GM18498 (cell line): Measurements from ENCODE around the gene CMTM2.
"Not testable (repeated sequence)": the region's sequence is repeated elsewhere in the genome, so short reads cannot be mapped to it uniquely, and the experiment has no call there.

Experiments used
- ATAC-seq: cut with Tn5 transposase; IDR thresholded peaks from one replicate; pipeline ENCODE4 v1.9.1; 2021; ENCODE audit warnings: mild to moderate bottlenecking, moderate library complexity; ENCODE audit not compliant: unreplicated experiment

CMTM2 gene

DNA sequence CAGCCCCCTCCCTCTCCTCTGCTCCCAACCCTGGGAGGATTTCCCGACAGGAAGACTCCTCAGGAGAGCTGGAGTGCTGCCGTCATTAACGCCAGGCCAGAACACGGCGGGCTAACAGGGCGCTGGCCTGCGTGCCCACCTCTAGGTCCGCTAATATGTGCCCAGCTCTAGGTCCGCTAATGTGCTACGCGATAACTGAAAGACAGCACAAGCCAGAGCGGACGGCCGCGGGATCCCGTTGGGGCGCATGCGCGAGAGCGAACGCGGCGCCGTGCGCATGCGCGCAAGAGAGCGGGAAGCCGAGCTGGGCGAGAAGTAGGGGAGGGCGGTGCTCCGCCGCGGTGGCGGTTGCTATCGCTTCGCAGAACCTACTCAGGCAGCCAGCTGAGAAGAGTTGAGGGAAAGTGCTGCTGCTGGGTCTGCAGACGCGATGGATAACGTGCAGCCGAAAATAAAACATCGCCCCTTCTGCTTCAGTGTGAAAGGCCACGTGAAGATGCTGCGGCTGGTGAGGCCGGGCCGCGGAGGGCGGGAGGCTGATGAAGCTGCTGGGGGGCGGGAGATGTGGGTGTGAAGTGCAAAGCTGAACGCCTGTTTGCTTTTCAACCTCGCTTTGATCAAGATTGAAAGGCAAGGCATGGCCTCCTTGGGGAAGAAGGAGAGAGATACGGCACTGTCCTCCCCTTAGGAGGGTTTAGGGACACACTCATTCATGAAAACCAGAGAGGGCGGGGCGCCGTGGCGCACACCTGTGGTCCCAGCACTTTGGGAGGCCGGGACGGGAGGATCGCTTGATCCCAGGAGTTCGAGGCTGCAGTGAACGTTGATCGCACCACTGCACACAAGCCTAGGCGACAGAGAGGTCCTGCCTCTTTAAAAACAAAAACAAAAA, 26.7 kb upstream of the CMTM2 start, which contains the start of gene CKLF:
TSS of gene CKLF (plus strand) at position 291 of the 892 bp plus-strand sequence. CDS start at position 431, 140 bp downstream.
- peak; percentile 79 for ATAC-seq

DNA sequence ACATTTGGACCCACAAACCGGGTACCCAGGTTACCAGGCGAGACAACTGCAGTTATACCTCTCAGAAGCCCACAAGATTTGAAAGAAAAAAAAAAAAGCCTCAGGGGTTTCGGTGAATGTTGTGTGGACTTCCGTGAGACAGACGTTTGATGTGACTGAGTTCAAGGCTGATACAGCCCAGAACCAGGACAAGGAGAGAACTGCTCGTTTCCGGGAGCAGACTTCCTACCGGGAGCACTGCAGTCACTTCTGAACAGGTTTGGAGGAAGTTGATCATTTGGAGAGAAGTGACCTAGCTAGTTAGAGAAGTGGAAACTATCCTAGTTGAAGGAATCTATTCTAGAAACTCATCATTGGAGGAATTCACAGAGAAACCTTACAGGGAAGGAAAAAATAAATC, 26.0 kb upstream of the CMTM2 start:
- no peak for ATAC-seq

DNA sequence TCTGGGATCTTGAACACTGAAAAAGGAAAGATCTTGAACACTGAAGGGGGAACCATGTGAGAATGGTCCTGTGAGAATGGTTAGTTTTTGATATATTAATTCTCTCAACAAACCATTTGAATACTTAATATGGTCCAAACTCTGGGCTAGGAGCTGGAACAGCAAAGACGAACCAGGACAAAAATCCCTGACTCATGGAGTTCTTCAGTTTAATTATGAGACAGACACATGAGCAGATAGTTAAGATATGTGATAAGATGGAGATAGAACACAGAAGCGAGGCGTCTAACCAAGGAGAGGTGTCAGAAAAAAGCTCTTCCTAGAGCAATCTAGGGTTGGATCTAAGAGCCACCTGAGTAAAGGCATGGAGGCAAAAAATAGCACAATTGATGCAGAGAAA, 25.2 kb upstream of the CMTM2 start:
- no peak for ATAC-seq

DNA sequence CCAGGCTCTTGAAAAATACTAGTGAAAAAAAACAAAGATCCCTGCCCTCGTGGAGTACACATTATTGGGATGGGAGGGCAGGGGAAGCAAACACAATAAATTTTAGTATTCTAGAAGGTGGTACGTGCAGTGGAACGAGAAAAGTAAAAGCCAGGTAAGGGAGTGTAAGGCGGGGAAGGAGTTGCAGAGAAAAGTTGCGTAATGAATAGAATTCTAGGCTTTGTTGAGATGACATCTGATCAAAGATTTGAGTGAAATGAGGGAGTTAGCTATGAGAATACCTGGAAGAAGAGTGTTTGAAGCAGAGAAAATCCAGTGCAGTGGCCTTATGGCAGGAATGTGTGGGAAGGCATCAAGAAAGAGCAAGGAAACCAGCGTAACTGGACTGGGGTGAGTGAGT, 24.8 kb upstream of the CMTM2 start:
- ATAC-seq = no peak

DNA sequence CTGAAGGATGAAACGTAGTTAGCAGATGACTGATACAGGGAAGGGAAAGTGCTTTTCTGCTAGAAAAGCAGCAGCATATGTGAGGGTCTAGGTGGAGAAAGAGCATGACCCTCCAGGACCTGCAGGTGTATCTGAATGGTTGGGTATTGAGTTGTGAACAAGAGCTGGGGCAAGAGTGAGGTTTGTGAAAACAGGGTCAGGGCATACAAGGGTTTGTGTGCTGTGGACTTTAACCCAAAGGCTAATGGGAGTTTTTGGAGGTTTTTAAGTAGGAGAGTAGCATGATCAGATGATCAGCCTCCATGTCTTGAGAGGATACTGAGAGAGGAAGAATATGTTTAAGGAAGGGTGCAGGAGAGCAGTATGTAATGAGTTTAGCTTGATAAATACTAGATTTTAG, 19.2 kb upstream of the CMTM2 start:
- ATAC-seq = no peak

DNA sequence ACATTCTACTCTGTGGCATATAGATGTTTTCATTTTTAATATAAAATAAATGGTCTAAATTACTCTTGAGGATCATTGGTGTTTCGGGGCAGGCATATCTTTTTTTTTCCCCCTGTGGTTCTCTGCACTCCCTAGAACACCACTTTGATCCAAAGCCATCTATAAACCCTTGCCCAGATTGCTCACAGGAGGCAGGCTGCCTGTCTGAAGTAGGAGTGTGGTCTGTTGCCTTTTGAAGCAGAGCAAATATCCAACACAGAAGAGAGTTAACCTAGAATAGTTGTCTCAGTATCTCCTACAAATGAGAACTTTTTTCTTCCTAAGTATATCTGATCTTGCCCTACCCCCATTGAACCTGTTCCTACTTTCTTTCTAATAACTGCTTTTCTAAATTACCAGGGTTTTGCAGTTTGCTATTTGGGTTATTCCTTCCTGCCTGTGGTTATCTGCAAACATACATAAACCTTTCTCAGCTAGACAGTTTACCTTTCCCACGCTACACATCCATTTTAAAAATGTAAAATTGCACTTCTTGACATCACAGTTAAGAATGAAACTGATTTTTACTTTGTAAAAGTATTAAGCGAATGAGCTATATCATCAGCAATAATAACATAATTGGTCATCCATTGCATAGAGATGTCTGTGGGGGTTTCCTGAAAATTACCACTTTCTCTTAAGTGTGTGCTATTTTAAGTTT, 17.7 kb upstream of the CMTM2 start:
- no peak for ATAC-seq

DNA sequence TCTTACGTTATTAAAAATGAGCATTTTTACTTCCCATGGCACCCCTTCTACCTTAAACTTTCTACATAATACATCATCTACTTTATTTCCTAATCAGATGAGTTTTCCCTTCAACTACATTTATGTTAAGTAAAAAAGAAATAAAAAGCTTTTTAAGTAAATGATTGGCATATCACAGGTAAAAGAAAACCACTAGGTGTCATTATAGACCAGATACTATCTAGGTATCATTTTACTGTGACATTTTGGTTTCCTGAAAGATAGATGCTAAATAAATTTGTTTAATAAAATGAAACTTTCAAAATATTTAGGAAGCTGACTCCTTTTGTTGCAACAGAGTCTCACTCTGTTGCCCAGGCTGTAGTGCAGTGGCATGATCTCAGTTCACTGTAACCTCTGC, 16.9 kb upstream of the CMTM2 start:
- ATAC-seq = no peak

DNA sequence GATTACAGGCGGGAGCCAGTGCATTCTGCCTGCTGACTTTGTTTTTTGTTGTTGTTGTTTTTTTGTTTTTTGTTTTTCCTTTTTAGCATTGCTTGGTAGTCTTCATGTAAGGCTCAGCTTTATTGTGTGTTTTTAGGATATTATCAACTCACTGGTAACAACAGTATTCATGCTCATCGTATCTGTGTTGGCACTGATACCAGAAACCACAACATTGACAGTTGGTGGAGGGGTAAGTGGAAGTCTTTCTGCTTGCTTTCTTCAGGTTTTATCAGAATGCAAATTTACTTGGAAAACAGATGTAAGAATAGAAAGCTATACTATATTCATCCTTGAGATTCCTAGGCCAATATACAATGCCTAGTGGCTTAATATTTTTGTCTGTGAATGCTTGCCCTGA, 16.3 kb upstream of the CMTM2 start:
- ATAC-seq = no peak

DNA sequence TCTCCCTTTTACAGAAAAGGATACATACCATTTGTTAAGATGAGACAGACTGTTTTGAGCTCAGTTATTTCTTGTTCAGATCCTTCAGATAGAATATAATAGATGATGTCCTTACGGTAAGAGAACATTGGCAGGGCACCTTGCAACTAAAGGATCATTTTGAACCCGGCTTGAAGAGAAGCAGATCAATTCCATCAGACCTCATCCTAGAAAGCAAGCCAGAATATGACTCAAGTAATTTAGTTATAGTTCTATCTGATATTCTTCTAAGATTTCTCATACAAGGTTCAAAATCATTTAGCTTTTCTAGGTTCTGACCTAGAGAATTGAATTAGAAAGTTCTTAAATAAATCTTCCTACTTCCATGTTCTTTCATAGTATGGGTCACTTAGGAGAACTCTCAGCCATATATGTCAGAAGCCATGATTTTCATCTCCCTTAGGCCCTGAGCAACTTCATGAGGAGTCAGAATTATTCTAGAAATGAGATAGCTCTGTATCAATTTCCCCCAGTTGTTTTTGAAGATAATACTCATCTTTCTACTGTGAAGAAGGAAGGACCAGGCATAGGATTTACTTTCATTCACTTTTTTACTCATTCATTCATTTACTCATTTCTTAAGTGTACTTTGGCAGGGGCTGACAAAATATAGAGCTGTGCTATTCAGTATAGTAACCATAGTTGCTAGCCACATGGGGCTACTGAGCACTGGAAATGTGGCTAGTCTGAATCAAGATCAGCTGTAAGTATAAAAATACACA, 15.5 kb upstream of the CMTM2 start:
- no peak for ATAC-seq

DNA sequence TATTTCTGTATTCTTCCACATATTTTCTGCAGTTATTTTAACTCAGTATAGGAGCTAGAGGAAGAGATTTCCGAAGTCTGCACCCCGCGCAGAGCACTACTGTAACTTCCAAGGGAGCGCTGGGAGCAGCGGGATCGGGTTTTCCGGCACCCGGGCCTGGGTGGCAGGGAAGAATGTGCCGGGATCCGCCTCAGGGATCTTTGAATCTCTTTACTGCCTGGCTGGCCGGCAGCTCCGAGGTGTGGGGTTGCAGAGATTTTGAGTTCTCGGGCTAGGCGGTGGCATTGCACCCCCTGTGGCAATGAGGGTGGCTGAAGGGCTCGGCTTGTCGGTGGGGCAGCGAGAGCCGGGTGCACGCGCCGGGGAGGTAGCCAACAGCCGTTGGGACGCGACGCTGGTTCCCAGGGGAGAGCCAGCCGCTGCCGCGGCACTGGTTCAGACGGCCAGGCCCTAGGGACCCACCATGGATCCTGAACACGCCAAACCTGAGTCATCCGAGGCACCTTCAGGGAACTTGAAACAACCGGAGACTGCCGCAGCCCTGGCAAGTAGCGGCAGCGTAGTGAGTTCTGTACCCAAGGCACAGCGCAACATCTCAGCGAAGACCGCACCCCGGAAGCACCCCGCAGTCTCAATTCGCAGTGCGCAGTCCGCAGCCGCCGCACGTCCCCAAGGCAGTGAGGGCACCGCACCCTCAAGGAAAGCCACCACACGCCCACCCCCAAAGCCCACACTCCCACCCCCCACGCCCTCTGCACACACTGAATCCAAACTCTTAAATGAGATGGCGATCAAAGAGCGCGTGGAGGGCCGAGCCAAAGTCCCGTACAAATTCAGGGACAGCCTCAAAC, 13.0 kb upstream of the CMTM2 start, which contains the start of gene CMTM1:
TSS of gene CMTM1 (plus strand) at position 389 of the 851 bp plus-strand sequence. CDS start at position 464, 75 bp downstream.
- ATAC-seq = no peak

DNA sequence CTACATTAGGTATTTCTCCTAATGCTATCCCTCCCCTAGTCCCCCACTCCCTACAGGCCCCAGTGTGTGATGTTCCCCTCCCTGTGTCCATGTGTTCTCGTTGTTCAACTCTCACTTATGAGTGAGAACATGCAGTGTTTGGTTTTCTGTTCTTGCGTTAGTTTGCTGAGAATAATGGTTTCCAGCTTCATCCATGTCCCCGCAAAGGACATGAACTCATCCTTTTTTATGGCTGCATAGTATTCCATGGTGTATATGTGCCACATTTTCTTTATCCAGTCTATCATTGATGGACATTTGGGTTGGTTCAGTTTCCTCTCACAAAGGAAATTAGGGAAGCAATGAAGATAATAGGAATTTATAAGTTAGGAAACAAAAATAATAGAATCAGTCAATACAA, 12.0 kb upstream of the CMTM2 start:
- ATAC-seq = not testable (repeated sequence)

DNA sequence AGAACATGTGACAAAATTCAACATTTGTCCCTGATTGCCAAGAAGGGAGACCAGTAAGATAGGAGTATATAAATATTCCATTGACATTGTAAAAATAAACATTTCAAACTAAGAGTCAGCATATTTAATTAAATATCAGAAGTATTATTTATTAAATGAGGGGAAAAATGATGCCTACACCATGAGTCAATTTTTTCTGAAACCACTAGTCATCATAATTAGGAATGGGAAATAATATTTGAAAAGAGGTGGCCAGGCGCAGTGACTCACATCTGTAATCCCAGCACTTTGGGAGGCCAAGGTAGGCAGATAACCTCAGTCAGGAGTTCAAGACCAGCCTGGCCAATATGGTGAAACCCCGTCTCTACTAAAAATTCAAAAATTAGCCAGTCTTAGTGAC, 10.9 kb upstream of the CMTM2 start:
- ATAC-seq = no peak

DNA sequence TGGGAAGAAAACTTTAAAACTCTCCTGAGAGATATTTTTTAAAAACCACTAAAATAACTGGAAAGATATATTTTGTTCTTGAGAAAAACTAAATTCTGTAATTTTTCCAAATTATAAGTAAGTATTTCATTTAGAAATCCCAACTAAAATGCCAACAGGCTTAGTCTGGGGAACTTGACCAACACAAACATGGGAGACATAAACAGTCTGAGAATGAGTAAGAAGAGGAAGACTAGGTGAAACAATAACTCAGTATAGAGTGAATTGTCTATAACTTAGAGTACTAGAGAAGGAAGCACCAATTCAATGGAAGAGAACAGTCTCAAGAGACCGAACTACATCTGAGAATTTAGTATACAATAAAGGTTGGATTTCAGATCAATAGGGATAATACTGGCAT, 10.1 kb upstream of the CMTM2 start:
- ATAC-seq = no peak

DNA sequence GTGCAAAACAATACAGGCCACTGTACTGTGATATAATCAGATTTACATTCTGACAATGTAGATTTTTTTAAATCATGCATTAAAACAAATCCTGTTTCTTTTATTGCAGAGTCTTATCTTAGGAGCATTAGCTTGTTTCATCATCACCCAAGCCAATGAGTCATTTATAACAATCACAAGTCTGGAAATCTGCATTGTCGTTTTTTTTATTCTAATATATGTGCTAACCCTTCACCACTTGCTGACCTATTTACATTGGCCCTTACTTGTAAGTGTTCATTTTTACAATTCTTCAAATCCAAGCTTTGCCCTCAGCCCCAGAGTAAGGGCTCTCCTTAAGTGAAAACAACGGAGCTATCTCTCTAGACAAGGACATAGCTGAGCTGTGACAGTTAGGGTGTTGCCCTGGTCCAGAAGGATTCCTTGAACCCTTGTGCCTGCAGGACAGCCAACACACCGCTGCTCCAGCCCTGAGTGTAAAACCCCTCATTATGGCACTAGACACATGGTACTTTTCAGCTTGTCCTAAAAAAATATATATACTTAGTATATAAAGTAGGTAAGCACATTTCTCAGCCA, 9.3 kb upstream of the CMTM2 start:
- ATAC-seq = no peak

DNA sequence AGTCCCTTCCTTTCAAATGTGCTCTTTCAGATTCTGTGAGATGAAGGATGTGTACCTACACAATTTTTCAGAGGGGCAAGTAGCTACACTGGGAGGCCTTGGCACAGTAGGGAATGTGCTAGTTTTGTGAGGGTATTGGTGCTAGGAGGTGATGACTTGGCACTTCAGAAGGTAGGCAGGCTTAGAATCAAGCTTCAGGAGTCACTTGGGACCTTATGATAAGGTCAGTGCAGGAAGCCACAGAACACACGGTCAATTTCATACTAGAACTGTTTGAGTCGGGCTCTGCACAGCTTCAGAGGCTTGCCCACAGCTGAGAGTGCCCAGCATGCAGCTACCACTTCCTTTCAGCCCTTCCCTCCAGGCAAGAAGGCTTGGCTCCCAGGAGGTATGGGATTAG, 6.9 kb upstream of the CMTM2 start:
- no peak for ATAC-seq

DNA sequence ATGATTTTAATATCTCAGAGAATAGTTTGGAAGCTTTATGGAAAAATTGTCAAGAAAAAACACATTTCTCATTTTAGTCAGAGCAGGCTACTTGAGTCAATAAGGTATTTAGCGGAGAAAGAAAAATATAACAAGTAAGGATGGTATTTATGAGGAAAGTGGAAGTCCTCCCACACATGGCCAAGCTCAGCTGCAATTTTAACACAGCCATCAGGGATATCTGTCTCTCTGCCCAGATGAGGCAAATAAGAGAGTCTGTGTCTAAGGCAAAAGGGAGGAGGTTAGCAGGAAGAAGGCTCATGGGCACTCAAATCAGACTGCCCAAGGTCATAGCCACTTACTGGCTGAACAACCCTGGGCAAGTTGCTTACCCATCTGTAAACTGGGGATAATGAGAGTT, 5.2 kb upstream of the CMTM2 start:
- no peak for ATAC-seq

DNA sequence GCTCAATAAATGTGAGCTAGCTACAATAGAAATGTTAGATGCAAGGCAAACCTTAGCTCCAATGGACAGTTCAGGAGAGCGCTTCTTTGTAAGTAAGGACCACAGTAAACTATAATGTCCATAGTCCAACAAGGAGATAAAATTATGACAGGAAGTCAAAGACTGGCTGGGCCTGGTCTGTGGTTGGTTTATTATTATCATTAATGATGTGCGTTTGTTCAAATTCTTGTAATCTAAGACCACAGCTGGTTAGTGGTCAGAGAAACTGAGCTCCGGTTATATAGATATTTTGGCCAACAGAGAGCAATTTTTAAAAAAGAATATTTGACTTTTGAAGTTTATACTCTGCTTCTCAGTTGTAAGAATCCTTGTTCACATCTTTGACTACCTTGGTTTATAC, 4.7 kb upstream of the CMTM2 start:
- ATAC-seq = no peak

DNA sequence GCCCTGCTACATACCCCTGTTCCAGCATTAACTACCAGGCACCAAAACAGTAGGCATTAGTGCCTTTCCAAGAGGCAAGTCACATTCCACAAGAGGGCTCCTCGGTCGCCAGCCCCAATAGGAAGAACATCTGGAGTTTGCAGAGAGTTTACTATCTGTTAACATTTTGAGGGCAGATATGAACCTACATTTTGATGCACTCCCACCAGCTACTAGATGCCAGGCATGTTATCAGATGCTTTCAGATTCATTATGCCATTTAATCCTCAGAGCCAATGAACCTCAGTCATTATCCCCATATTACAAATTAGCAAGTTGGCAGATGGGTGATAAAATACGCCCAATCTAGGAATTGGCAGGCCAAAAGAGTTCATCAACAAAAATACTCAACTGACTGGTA, 4.2 kb upstream of the CMTM2 start:
- no peak for ATAC-seq

DNA sequence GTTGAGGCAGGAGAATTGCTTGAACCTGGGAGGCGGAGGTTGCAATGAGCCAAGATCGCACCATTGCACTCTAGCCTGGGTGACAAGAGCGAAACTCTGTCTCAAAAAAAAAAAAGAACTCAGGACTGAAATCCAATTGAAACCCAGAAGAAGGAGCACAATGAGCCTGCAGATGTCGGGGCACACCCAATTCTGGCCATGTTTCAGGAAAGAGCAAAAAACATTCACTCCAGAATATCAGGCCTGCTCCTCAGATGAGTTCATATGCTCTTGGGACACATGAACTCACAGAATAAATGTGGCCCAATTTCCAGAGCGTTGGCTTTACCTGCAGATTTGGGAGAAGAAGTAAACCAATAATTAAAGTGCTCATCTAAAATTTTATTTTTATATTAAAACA, 3.0 kb upstream of the CMTM2 start:
- ATAC-seq = no peak

DNA sequence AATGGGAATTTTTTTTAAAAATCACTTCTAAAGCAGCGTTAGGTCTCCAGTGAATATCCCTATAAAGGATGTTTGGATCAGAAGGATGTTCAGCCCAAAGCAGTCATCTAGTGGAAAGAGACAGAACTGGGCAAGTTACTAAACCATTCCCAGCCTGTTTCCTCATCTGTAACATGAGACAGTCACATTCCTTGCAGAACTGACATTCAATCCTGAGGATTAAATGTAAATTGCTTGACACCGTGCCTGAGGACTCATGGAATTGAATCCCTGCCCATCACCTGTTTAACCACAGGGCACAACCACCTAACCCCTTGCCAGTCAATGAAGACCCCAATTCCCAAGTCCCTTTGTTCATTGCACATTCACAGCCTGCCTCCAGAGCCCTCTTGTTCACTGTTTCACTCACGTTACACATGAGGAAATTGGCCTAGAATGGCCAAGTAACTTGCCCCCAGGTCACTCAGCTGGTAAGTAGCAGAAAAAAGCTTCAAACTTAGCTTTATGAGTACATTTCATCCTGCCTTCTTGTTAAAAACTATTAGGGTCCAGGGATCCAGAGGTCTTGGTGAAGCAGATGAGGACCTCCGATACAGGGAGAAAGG, 1.4 kb downstream of the CMTM2 start:
- no peak for ATAC-seq
